HepG2 (cell line): Measurements from ENCODE around the gene GPATCH4. TPM values are rescaled to one million over a fixed set of nuclear protein-coding genes. Genes with fewer than 3 reads are reported as not detected.

Source experiments
- BORCS8-MEF2B ChIP-seq: sonication (generic); formaldehyde crosslinking; IDR thresholded peaks from 2 replicates; pipeline ENCODE4 v1.8.0; 2022; ENCODE audit warnings: mild to moderate bottlenecking, missing genetic modification reagents
- CCDC6 ChIP-seq: sonication (generic); formaldehyde crosslinking; IDR thresholded peaks from 2 replicates; pipeline ENCODE4 v1.8.1; 2022; ENCODE audit warnings: mild to moderate bottlenecking, missing genetic modification reagents, moderate library complexity
- DRAP1 ChIP-seq: IDR thresholded peaks from 2 replicates; pipeline ENCODE4 v1.6.1; 2016; ENCODE audit warnings: missing genetic modification reagents, missing compliant biosample characterization
- EP300 ChIP-seq, 3 experiments: sonication (generic) in 1 of 3; formaldehyde crosslinking in 1 of 3; IDR thresholded peaks; 2 replicates each; pipeline versions ENCODE4 v1.5.1 to v1.6.1; 2011 to 2020; ENCODE audit warnings: low read depth in 2 of 3, low read length in 2 of 3, borderline replicate concordance in 1 of 3, improper control_type of control experiment in 1 of 3, mild to moderate bottlenecking in 1 of 3, missing genetic modification reagents in 1 of 3, moderate library complexity in 1 of 3
- FOXP1 ChIP-seq, 2 experiments: fragments of 450-650 bp in 1 of 2; IDR thresholded peaks; 2 replicates each; pipeline ENCODE4 v1.6.1; 2017 to 2018; ENCODE audit warnings: antibody characterized with exemption in 1 of 2
- GRHL1 ChIP-seq: sonication (generic); formaldehyde crosslinking; conservative IDR thresholded peaks from 2 replicates; pipeline ENCODE4 v1.8.0; 2022; ENCODE audit warnings: missing genetic modification reagents
- KMT2B ChIP-seq: IDR thresholded peaks from 2 replicates; pipeline ENCODE4 v1.6.1; 2016; ENCODE audit warnings: missing genetic modification reagents, missing compliant biosample characterization
- MXD4 ChIP-seq: IDR thresholded peaks from 2 replicates; pipeline ENCODE4 v1.6.1; 2016; ENCODE audit warnings: mild to moderate bottlenecking, missing biosample characterization, missing genetic modification reagents
- RXRB ChIP-seq: IDR thresholded peaks from 2 replicates; pipeline ENCODE4 v1.6.1; 2016; ENCODE audit warnings: borderline replicate concordance, missing genetic modification reagents, missing compliant biosample characterization
- SNAPC4 ChIP-seq: sonication (generic); formaldehyde crosslinking; IDR thresholded peaks from 2 replicates; pipeline ENCODE4 v1.4.0; 2020; ENCODE audit warnings: mild to moderate bottlenecking, missing genetic modification reagents
- SOX13 ChIP-seq, 3 experiments: fragments of 450-650 bp in 1 of 3; sonication (generic) in 1 of 3; formaldehyde crosslinking in 1 of 3; IDR thresholded peaks in 2 of 3; conservative IDR thresholded peaks in 1 of 3; 2 replicates each; pipeline versions ENCODE4 v1.5.0 to v1.6.1; 2016 to 2020; ENCODE audit warnings: antibody characterized with exemption in 1 of 3, mild to moderate bottlenecking in 1 of 3, missing compliant biosample characterization in 1 of 3, missing genetic modification reagents in 1 of 3, moderate library complexity in 1 of 3
- SP140L ChIP-seq: sonication (generic); formaldehyde crosslinking; IDR thresholded peaks from 2 replicates; pipeline ENCODE4 v1.4.0; 2020; ENCODE audit warnings: missing genetic modification reagents, borderline replicate concordance
- TFDP2 ChIP-seq: sonication (generic); formaldehyde crosslinking; IDR thresholded peaks from 2 replicates; pipeline ENCODE4 v1.4.0; 2020; ENCODE audit warnings: missing genetic modification reagents
- ZNF12 ChIP-seq: sonication (generic); formaldehyde crosslinking; IDR thresholded peaks from 2 replicates; pipeline ENCODE4 v1.5.0; 2020; ENCODE audit warnings: missing genetic modification reagents
- ZNF589 ChIP-seq: sonication (generic); formaldehyde crosslinking; conservative IDR thresholded peaks from 2 replicates; pipeline ENCODE4 v1.8.0; 2022; ENCODE audit warnings: mild to moderate bottlenecking, moderate library complexity, missing genetic modification reagents
- ZSCAN30 ChIP-seq: sonication (generic); formaldehyde crosslinking; IDR thresholded peaks from 2 replicates; pipeline ENCODE4 v1.5.0; 2020; ENCODE audit warnings: mild to moderate bottlenecking, missing genetic modification reagents
- polyA plus RNA-seq, 8 experiments: library from polyadenylated mRNA; depleted of rRNA in 3 of 8; stranded (reverse) in 7 of 8; unstranded in 1 of 8; fragments of >200 nt; fragmentation: Illumina TruSeq in 4 of 8; extraction: Trizol in 4 of 8; gene quantifications; 2 replicates each; pipeline versions ENCODE4 v1.2.1 to v1.2.3, GENCODE V29; 2011 to 2016; ENCODE audit warnings: low read depth in 4 of 8, missing spikeins in 1 of 8, mixed read lengths in 1 of 8; ENCODE audit not compliant: insufficient read depth in 1 of 8
- total RNA-seq, 5 experiments: library from RNA; depleted of rRNA; stranded (reverse); fragments of >200 nt; fragmentation: Illumina TruSeq; extraction: Trizol; gene quantifications; 2 replicates each; pipeline ENCODE4 v1.2.3, GENCODE V29; 2016; ENCODE audit warnings: low read depth in 1 of 5

GPATCH4 gene
- total and polyA plus RNA-seq, 2 of the 13 experiments (the other 11 are each of a cell fraction or from before 2014, with no cell fraction given): 19.2 to 37.9 TPM

- TF ChIP-seq ZSCAN30 (CRISPR knock-in tag) (peak; percentile 89; the same call in 1 of the 2 replicates), EP300 (IDR thresholded peaks at IDR 0.05; ENCODE audit: low read depth in 2 of 2, low read length in 2 of 2) (no peak), EP300 (CRISPR knock-in tag; IDR thresholded peaks at IDR 0.05; ENCODE audit: borderline replicate concordance) (no peak), CCDC6 (CRISPR knock-in tag) (0 out of 2 replicates have a peak, but pooled peaks have one; percentile 50), BORCS8-MEF2B (CRISPR knock-in tag) (no peak), FOXP1 (IDR thresholded peaks at IDR 0.05) (no peak), FOXP1 (CRISPR knock-in tag; IDR thresholded peaks at IDR 0.05) (no peak), ZNF589 (CRISPR knock-in tag) (no peak), MXD4 (CRISPR knock-in tag) (peak; percentile 61), TFDP2 (CRISPR knock-in tag) (no peak), SNAPC4 (CRISPR knock-in tag) (no peak; the same call in 1 of the 2 replicates), ZNF12 (CRISPR knock-in tag) (peak; percentile 18; the same call in 1 of the 2 replicates), DRAP1 (CRISPR knock-in tag) (peak; percentile 40; the same call in 1 of the 2 replicates), KMT2B (CRISPR knock-in tag) (no peak; the same call in 1 of the 2 replicates), GRHL1 (no peak), SP140L (no peak), SOX13 (IDR thresholded peaks at IDR 0.05) (peak; percentile 23; the same call in 1 of the 2 replicates), SOX13 (CRISPR knock-in tag; conservative IDR thresholded peaks at IDR 0.05 in 1 of 2, IDR thresholded peaks at IDR 0.05 in 1 of 2) (peak in 1 of 2 experiments; percentile 16; a peak in 1 of 4 replicates), RXRB (CRISPR knock-in tag) (peak; percentile 10; the same call in 1 of the 2 replicates)
Observed at GRCh38 chr1:156591432-156592157, 9.7 kb downstream of the GPATCH4 start, which contains the start of gene NAXE (continued).
